GM08714 (cell line): Measurements from ENCODE around the gene GDAP1L1.
A peak's percentile ranks its signal among the peaks of the same experiment; 100 is the strongest.

Source experiments
- H3K4me3 ChIP-seq: fragments of 200-500 bp; sonication (Bioruptor generic); 2 replicates; pipeline ENCODE4 v1.5.1; 2014; ENCODE audit warnings: mild to moderate bottlenecking, low read length, inconsistent platforms
- ZNF274 ChIP-seq: IDR thresholded peaks from 2 replicates; pipeline ENCODE4 v1.6.1; 2012; ENCODE audit warnings: mild to moderate bottlenecking, low read depth, low read length

The GDAP1L1 gene

GRCh38 chr20:44211177-44212039 is 35.7 kb upstream of the GDAP1L1 start:
- H3K4me3 ChIP-seq, result peak overlapping the region; percentile 63
- TF ChIP-seq ZNF274, result no peak

- no peak overlapping the region for H3K4me3 ChIP-seq
- TF ChIP-seq ZNF274, result no peak
These were observed 34.3 kb upstream of the GDAP1L1 start for GRCh38 chr20:44212792-44213191.

GRCh38 chr20:44215125-44215524 is 32.0 kb upstream of the GDAP1L1 start:
- no peak for TF ChIP-seq ZNF274
- H3K4me3 ChIP-seq, result no peak overlapping the region

- TF ChIP-seq ZNF274, result no peak
- H3K4me3 ChIP-seq, result no peak overlapping the region
These were observed 29.6 kb upstream of the GDAP1L1 start for GRCh38 chr20:44217342-44218092.

- no peak for TF ChIP-seq ZNF274
- no peak overlapping the region for H3K4me3 ChIP-seq
These were observed 28.7 kb upstream of the GDAP1L1 start for GRCh38 chr20:44218446-44218845.

GRCh38 chr20:44219170-44219730 is 27.9 kb upstream of the GDAP1L1 start:
- H3K4me3 ChIP-seq, result no peak overlapping the region
- no peak for TF ChIP-seq ZNF274

GRCh38 chr20:44219791-44220190 is 27.3 kb upstream of the GDAP1L1 start:
- no peak overlapping the region for H3K4me3 ChIP-seq
- no peak for TF ChIP-seq ZNF274

GRCh38 chr20:44221368-44221954 is 25.6 kb upstream of the GDAP1L1 start:
- H3K4me3 ChIP-seq, result no peak overlapping the region
- TF ChIP-seq ZNF274, result no peak

- no peak for TF ChIP-seq ZNF274
- no peak overlapping the region for H3K4me3 ChIP-seq
These were observed 25.1 kb upstream of the GDAP1L1 start for GRCh38 chr20:44222027-44222426.

GRCh38 chr20:44222633-44223368 is 24.3 kb upstream of the GDAP1L1 start:
- no peak overlapping the region for H3K4me3 ChIP-seq
- TF ChIP-seq ZNF274, result no peak

- H3K4me3 ChIP-seq, result no peak overlapping the region
- TF ChIP-seq ZNF274, result no peak
These were observed 23.4 kb upstream of the GDAP1L1 start for GRCh38 chr20:44223721-44224120.

GRCh38 chr20:44224637-44225036 is 22.5 kb upstream of the GDAP1L1 start:
- no peak for TF ChIP-seq ZNF274
- no peak overlapping the region for H3K4me3 ChIP-seq

GRCh38 chr20:44228465-44229258 is 18.4 kb upstream of the GDAP1L1 start:
- H3K4me3 ChIP-seq, result no peak overlapping the region
- TF ChIP-seq ZNF274, result no peak
